ENCODE measurements around the gene CCDC91. TPM values are rescaled to one million over a fixed set of nuclear protein-coding genes. Genes with fewer than 3 reads are reported as not detected.

The CCDC91 gene
- total RNA-seq, 1 donor from 2014 or later, result 76.6 TPM

- no peaks in the 10 kb centered on the region for H3K36me3 ChIP-seq
- TF ChIP-seq CTCF (IDR thresholded peaks at IDR 0.05) (no peak), POLR2A (IDR thresholded peaks at IDR 0.05) (no peak), POLR2AphosphoS5 (IDR thresholded peaks at IDR 0.05; ENCODE audit: insufficient read depth in 1 of 2, low read depth in 1 of 2) (no peak)
- intact Hi-C loops (cut with DNase I), result no loop called here
These were observed 150.2 kb downstream of the CCDC91 start for GRCh38 chr12:28340261-28341045.

GRCh38 chr12:28343713-28344112, 153.5 kb downstream of the CCDC91 start:
- intact Hi-C loops (cut with DNase I), result no loop called here
- H3K4me3 ChIP-seq, result no peak overlapping the region
- no peaks in the 10 kb centered on the region for H3K9me3 ChIP-seq
- no peaks in the 10 kb centered on the region for H3K36me3 ChIP-seq
- no peak for DNase-seq (ENCODE audit: extremely low spot score in 2 of 2)
- H3K4me1 ChIP-seq, result no peaks in the 10 kb centered on the region
- no peak overlapping the region for H3K27ac ChIP-seq
- H3K27me3 ChIP-seq, result no peaks in the 10 kb centered on the region
- TF ChIP-seq CTCF (IDR thresholded peaks at IDR 0.05), result no peak
- no peak for TF ChIP-seq POLR2AphosphoS5 (IDR thresholded peaks at IDR 0.05; ENCODE audit: insufficient read depth in 1 of 2, low read depth in 1 of 2)
- no peak for TF ChIP-seq POLR2A (IDR thresholded peaks at IDR 0.05)

More at GRCh38 chr12:28340261-28341045, 150.2 kb downstream of the CCDC91 start:
- Histone ChIP-seq H3K27me3 (no peaks in the 10 kb centered on the region), H3K4me1 (no peaks in the 10 kb centered on the region), H3K9me3 (no peaks in the 10 kb centered on the region), H3K27ac (no peak overlapping the region), H3K4me3 (no peak overlapping the region)
- no peak for DNase-seq (ENCODE audit: extremely low spot score in 2 of 2)

- Histone ChIP-seq H3K9me3 (no peaks in the 10 kb centered on the region), H3K4me1 (no peaks in the 10 kb centered on the region), H3K27ac (no peak overlapping the region), H3K36me3 (no peaks in the 10 kb centered on the region), H3K4me3 (no peak overlapping the region), H3K27me3 (no peaks in the 10 kb centered on the region)
- intact Hi-C loops (cut with DNase I), result no loop called here
- TF ChIP-seq POLR2A (IDR thresholded peaks at IDR 0.05), result no peak
- TF ChIP-seq POLR2AphosphoS5 (IDR thresholded peaks at IDR 0.05; ENCODE audit: insufficient read depth in 1 of 2, low read depth in 1 of 2), result no peak
- no peak for TF ChIP-seq CTCF (IDR thresholded peaks at IDR 0.05)
- no peak for DNase-seq (ENCODE audit: extremely low spot score in 2 of 2)
These were observed 156.3 kb downstream of the CCDC91 start for GRCh38 chr12:28346567-28346966.

GRCh38 chr12:28349196-28349595, 158.9 kb downstream of the CCDC91 start:
- no peaks in the 10 kb centered on the region for H3K9me3 ChIP-seq
- H3K4me1 ChIP-seq, result no peaks in the 10 kb centered on the region
- no peak overlapping the region for H3K27ac ChIP-seq
- no peak overlapping the region for H3K4me3 ChIP-seq
- H3K36me3 ChIP-seq, result no peaks in the 10 kb centered on the region
- DNase-seq (ENCODE audit: extremely low spot score in 2 of 2), result no peak
- intact Hi-C loops (cut with DNase I), result no loop called here
- no peak for TF ChIP-seq POLR2A (IDR thresholded peaks at IDR 0.05)
- no peak for TF ChIP-seq POLR2AphosphoS5 (IDR thresholded peaks at IDR 0.05; ENCODE audit: insufficient read depth in 1 of 2, low read depth in 1 of 2)
- TF ChIP-seq CTCF (IDR thresholded peaks at IDR 0.05), result no peak
- H3K27me3 ChIP-seq, result no peaks in the 10 kb centered on the region

- no peaks in the 10 kb centered on the region for H3K36me3 ChIP-seq
- no peak overlapping the region for H3K27ac ChIP-seq
- H3K4me1 ChIP-seq, result no peaks in the 10 kb centered on the region
- no peak for DNase-seq (ENCODE audit: extremely low spot score in 2 of 2)
- TF ChIP-seq CTCF (IDR thresholded peaks at IDR 0.05) (no peak), POLR2A (IDR thresholded peaks at IDR 0.05) (no peak), POLR2AphosphoS5 (IDR thresholded peaks at IDR 0.05; ENCODE audit: insufficient read depth in 1 of 2, low read depth in 1 of 2) (no peak)
- H3K4me3 ChIP-seq, result no peak overlapping the region
- H3K27me3 ChIP-seq, result no peaks in the 10 kb centered on the region
- intact Hi-C loops (cut with DNase I), result no loop called here
- no peaks in the 10 kb centered on the region for H3K9me3 ChIP-seq
These were observed 160.2 kb downstream of the CCDC91 start for GRCh38 chr12:28350502-28350901.

Measured in vagina (tissue), 2 donors.